ENCODE results near the gene GAST. TPM values are rescaled to one million over a fixed set of nuclear protein-coding genes. Genes with fewer than 3 reads are reported as not detected.

The GAST gene
- total and polyA plus RNA-seq, 2 donors from 2014 or later, result not detected

GRCh38 chr17:41676058-41676419 lies 36.1 kb upstream of the GAST start:
- TF ChIP-seq CTCF (IDR thresholded peaks at IDR 0.05; ENCODE audit: borderline replicate concordance, extremely low read depth, insufficient read depth), result no peak
- Histone ChIP-seq H3K27me3 (ENCODE audit: control insufficient read depth, insufficient read depth, low read length) (no peaks in the 10 kb centered on the region), H3K9me3 (ENCODE audit: control insufficient read depth in 2 of 3, insufficient read depth in 1 of 3, low read length in 3 of 3) (no peaks in the 10 kb centered on the region), H3K4me3 (ENCODE audit: low read length in 3 of 3) (peak overlapping the region in 2 of 3 donors; percentile 6 to 7), H3K27ac (ENCODE audit: low read depth in 2 of 2, low read length in 2 of 2) (peak overlapping the region; percentile 54 to 86), H3K36me3 (ENCODE audit: control insufficient read depth in 2 of 3, insufficient read depth in 3 of 3, low read length in 3 of 3) (no peaks in the 10 kb centered on the region), H3K4me1 (ENCODE audit: control insufficient read depth in 2 of 3, insufficient read depth in 2 of 3, low read depth in 1 of 3, low read length in 3 of 3) (peaks cover 0 to 17% (median 15%) of the 10 kb centered on the region in 3 donors), H3K9ac (ENCODE audit: low read length in 3 of 3) (peak overlapping the region in 1 of 3 donors; percentile 9)
- intact Hi-C loops (cut with DNase I), result no loop called here
- no peak for DNase-seq
- FAIRE-seq, result no peak

GRCh38 chr17:41678411-41678906 lies 33.7 kb upstream of the GAST start:
- Histone ChIP-seq H3K36me3 (ENCODE audit: control insufficient read depth in 2 of 3, insufficient read depth in 3 of 3, low read length in 3 of 3) (no peaks in the 10 kb centered on the region), H3K9me3 (ENCODE audit: control insufficient read depth in 2 of 3, insufficient read depth in 1 of 3, low read length in 3 of 3) (no peaks in the 10 kb centered on the region), H3K9ac (ENCODE audit: low read length in 3 of 3) (peak overlapping the region in 2 of 3 donors; percentile 45 to 57), H3K27me3 (ENCODE audit: control insufficient read depth, insufficient read depth, low read length) (no peaks in the 10 kb centered on the region), H3K4me3 (ENCODE audit: low read length in 3 of 3) (peak overlapping the region in 2 of 3 donors; percentile 3 to 43), H3K4me1 (ENCODE audit: control insufficient read depth in 2 of 3, insufficient read depth in 2 of 3, low read depth in 1 of 3, low read length in 3 of 3) (peaks cover 0 to 17% (median 15%) of the 10 kb centered on the region in 3 donors), H3K27ac (ENCODE audit: low read depth in 2 of 2, low read length in 2 of 2) (peak overlapping the region; percentile 83 to 85)
- FAIRE-seq (no peak), DNase-seq (peak in 1 of 5 donors; percentile 68)
- TF ChIP-seq CTCF (IDR thresholded peaks at IDR 0.05; ENCODE audit: borderline replicate concordance, extremely low read depth, insufficient read depth), result no peak
- intact Hi-C loops (cut with DNase I), result no loop called here

GRCh38 chr17:41678907-41679739 lies 33.0 kb upstream of the GAST start:
- peak overlapping the region in 2 of 3 donors; percentile 3 to 43 for H3K4me3 ChIP-seq (ENCODE audit: low read length in 3 of 3)
- TF ChIP-seq CTCF (IDR thresholded peaks at IDR 0.05; ENCODE audit: borderline replicate concordance, extremely low read depth, insufficient read depth), result peak; percentile 38
- H3K4me1 ChIP-seq (ENCODE audit: control insufficient read depth in 2 of 3, insufficient read depth in 2 of 3, low read depth in 1 of 3, low read length in 3 of 3), result peaks cover 0 to 17% (median 15%) of the 10 kb centered on the region in 3 donors
- DNase-seq (peak in 2 of 5 donors; percentile 46 to 62), FAIRE-seq (no peak)
- H3K27me3 ChIP-seq (ENCODE audit: control insufficient read depth, insufficient read depth, low read length), result no peaks in the 10 kb centered on the region
- peak overlapping the region; percentile 83 to 85 for H3K27ac ChIP-seq (ENCODE audit: low read depth in 2 of 2, low read length in 2 of 2)
- H3K36me3 ChIP-seq (ENCODE audit: control insufficient read depth in 2 of 3, insufficient read depth in 3 of 3, low read length in 3 of 3), result no peaks in the 10 kb centered on the region
- peak overlapping the region in 2 of 3 donors; percentile 45 to 57 for H3K9ac ChIP-seq (ENCODE audit: low read length in 3 of 3)
- H3K9me3 ChIP-seq (ENCODE audit: control insufficient read depth in 2 of 3, insufficient read depth in 1 of 3, low read length in 3 of 3), result no peaks in the 10 kb centered on the region
- intact Hi-C loops (cut with DNase I), result no loop called here
